ENCODE data around the gene DPP7. TPM values are rescaled to one million over a fixed set of nuclear protein-coding genes. Genes with fewer than 3 reads are reported as not detected.
A peak's percentile ranks its signal among the peaks of the same experiment; 100 is the strongest.

Gene DPP7
- total RNA-seq, 1 experiment from 2014 or later, result 51.6 TPM

- BruUV-seq (replicated peaks), result no TSS peak
- Mint-ChIP-seq H3K27me3 (ENCODE audit: unreplicated experiment) (peaks cover 31% of the 10 kb centered on the region), H3K4me3 (ENCODE audit: low read depth, unreplicated experiment) (no peak overlapping the region), H3K36me3 (ENCODE audit: insufficient read depth, unreplicated experiment) (peaks cover 6% of the 10 kb centered on the region), H3K9me3 (ENCODE audit: low read depth, unreplicated experiment) (peaks cover 2% of the 10 kb centered on the region), H3K27ac (ENCODE audit: unreplicated experiment) (no peak overlapping the region), H3K4me1 (ENCODE audit: low read depth, unreplicated experiment) (no peaks in the 10 kb centered on the region)
- intact Hi-C loops (cut with micrococcal nuclease; ENCODE audit: unreplicated experiment), result no loop called here
- CTCF ChIA-PET, result interaction anchor here (0.7 to 0.8 kb wide), 4 partner anchors 24 to 125 kb away, joined by 3 to 5 read pairs (median 4); partner anchors contain the start of gene SAPCD2
- DNase-seq, result peak; percentile 44
- TF ChIP-seq CTCF (IDR thresholded peaks at IDR 0.05; ENCODE audit: unreplicated experiment), result no peak
Measured at GRCh38 chr9:137150617-137151457, 36.3 kb upstream of the DPP7 start.

- CTCF ChIA-PET, result interaction anchor here (0.6 to 0.8 kb wide), 2 partner anchors 21 to 126 kb away, joined by 3 to 5 read pairs; no protein-coding TSS in a partner anchor
- no TSS peak for BruUV-seq (replicated peaks)
- intact Hi-C loops (cut with micrococcal nuclease; ENCODE audit: unreplicated experiment), result no loop called here
- no peak overlapping the region for H3K4me3 Mint-ChIP-seq (ENCODE audit: low read depth, unreplicated experiment)
- peaks cover 2% of the 10 kb centered on the region for H3K9me3 Mint-ChIP-seq (ENCODE audit: low read depth, unreplicated experiment)
- no peak for TF ChIP-seq CTCF (IDR thresholded peaks at IDR 0.05; ENCODE audit: unreplicated experiment)
- H3K4me1 Mint-ChIP-seq (ENCODE audit: low read depth, unreplicated experiment), result no peaks in the 10 kb centered on the region
- H3K27ac Mint-ChIP-seq (ENCODE audit: unreplicated experiment), result no peak overlapping the region
- peaks cover 6% of the 10 kb centered on the region for H3K36me3 Mint-ChIP-seq (ENCODE audit: insufficient read depth, unreplicated experiment)
- DNase-seq, result no peak
- H3K27me3 Mint-ChIP-seq (ENCODE audit: unreplicated experiment), result peaks cover 33% of the 10 kb centered on the region
Measured at GRCh38 chr9:137149942-137150616, 35.5 kb upstream of the DPP7 start.

GRCh38 chr9:137149363-137149762 lies 34.8 kb upstream of the DPP7 start:
- CTCF ChIA-PET, result interaction anchor here (0.6 kb wide), 1 partner anchor 21 kb away, joined by 3 read pairs; no protein-coding TSS in a partner anchor
- H3K9me3 Mint-ChIP-seq (ENCODE audit: low read depth, unreplicated experiment), result peaks cover 2% of the 10 kb centered on the region
- H3K27ac Mint-ChIP-seq (ENCODE audit: unreplicated experiment), result no peak overlapping the region
- H3K36me3 Mint-ChIP-seq (ENCODE audit: insufficient read depth, unreplicated experiment), result peaks cover 6% of the 10 kb centered on the region
- no TSS peak for BruUV-seq (replicated peaks)
- no peak overlapping the region for H3K4me3 Mint-ChIP-seq (ENCODE audit: low read depth, unreplicated experiment)
- no peak for TF ChIP-seq CTCF (IDR thresholded peaks at IDR 0.05; ENCODE audit: unreplicated experiment)
- H3K4me1 Mint-ChIP-seq (ENCODE audit: low read depth, unreplicated experiment), result no peaks in the 10 kb centered on the region
- DNase-seq, result no peak
- H3K27me3 Mint-ChIP-seq (ENCODE audit: unreplicated experiment), result peaks cover 33% of the 10 kb centered on the region
- intact Hi-C loops (cut with micrococcal nuclease; ENCODE audit: unreplicated experiment), result no loop called here

GRCh38 chr9:137148661-137149060 lies 34.1 kb upstream of the DPP7 start:
- CTCF ChIA-PET, result no interaction called here
- Mint-ChIP-seq H3K4me3 (ENCODE audit: low read depth, unreplicated experiment) (no peak overlapping the region), H3K27ac (ENCODE audit: unreplicated experiment) (no peak overlapping the region), H3K36me3 (ENCODE audit: insufficient read depth, unreplicated experiment) (peaks cover 6% of the 10 kb centered on the region), H3K27me3 (ENCODE audit: unreplicated experiment) (peaks cover 40% of the 10 kb centered on the region), H3K9me3 (ENCODE audit: low read depth, unreplicated experiment) (peaks cover 2% of the 10 kb centered on the region), H3K4me1 (ENCODE audit: low read depth, unreplicated experiment) (no peaks in the 10 kb centered on the region)
- no TSS peak for BruUV-seq (replicated peaks)
- intact Hi-C loops (cut with micrococcal nuclease; ENCODE audit: unreplicated experiment), result no loop called here
- DNase-seq, result no peak
- TF ChIP-seq CTCF (IDR thresholded peaks at IDR 0.05; ENCODE audit: unreplicated experiment), result no peak

Measured in Calu3 (cell line).